PFSK-1 (cell line): Measurements from ENCODE around the gene KHDRBS1. TPM values are rescaled to one million over a fixed set of nuclear protein-coding genes. Genes with fewer than 3 reads are reported as not detected.
A peak's percentile ranks its signal among the peaks of the same experiment; 100 is the strongest.

ENCODE experiments used
- FOXP2 ChIP-seq: optimal IDR thresholded peaks from 2 replicates; pipeline ENCODE3; 2011; ENCODE audit warnings: borderline replicate concordance, control low read depth, inconsistent platforms; ENCODE audit not compliant: insufficient read depth; ENCODE audit errors: extremely low read length, extremely low read depth
- POLR2AphosphoS5 ChIP-seq: IDR thresholded peaks from 2 replicates; pipeline ENCODE4 v1.6.1; 2012; ENCODE audit warnings: low read depth, mild to moderate bottlenecking, control low read depth, low read length, moderate library complexity
- SIN3A ChIP-seq: IDR thresholded peaks from 2 replicates; pipeline ENCODE4 v1.6.1; 2012; ENCODE audit warnings: mild to moderate bottlenecking, low read length, moderate library complexity, borderline replicate concordance; ENCODE audit not compliant: insufficient read depth
- TAF1 ChIP-seq: IDR thresholded peaks from 2 replicates; pipeline ENCODE4 v1.6.1; 2012; ENCODE audit warnings: low read length, control low read depth, borderline replicate concordance; ENCODE audit not compliant: insufficient read depth
- polyA plus RNA-seq: library from polyadenylated mRNA; unstranded; fragments of >200 nt; gene quantifications from one replicate; pipeline ENCODE4 v1.2.1, GENCODE V29; 2012; ENCODE audit warnings: low read depth, missing spikeins; ENCODE audit not compliant: insufficient read length
- TF ChIP-seq, protein P1 (sequence below), 2 experiments: IDR thresholded peaks; 2 replicates each; pipeline versions ENCODE4 v1.6.1 to v1.8.0; 2011 to 2012; ENCODE audit warnings: low read depth in 2 of 2, low read length in 2 of 2, control low read depth in 1 of 2, inconsistent platforms in 1 of 2, mild to moderate bottlenecking in 1 of 2, moderate library complexity in 1 of 2; ENCODE audit not compliant: insufficient read depth in 1 of 2

Gene KHDRBS1, protein sequence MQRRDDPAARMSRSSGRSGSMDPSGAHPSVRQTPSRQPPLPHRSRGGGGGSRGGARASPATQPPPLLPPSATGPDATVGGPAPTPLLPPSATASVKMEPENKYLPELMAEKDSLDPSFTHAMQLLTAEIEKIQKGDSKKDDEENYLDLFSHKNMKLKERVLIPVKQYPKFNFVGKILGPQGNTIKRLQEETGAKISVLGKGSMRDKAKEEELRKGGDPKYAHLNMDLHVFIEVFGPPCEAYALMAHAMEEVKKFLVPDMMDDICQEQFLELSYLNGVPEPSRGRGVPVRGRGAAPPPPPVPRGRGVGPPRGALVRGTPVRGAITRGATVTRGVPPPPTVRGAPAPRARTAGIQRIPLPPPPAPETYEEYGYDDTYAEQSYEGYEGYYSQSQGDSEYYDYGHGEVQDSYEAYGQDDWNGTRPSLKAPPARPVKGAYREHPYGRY
- polyA plus RNA-seq, result 119 TPM

DNA sequence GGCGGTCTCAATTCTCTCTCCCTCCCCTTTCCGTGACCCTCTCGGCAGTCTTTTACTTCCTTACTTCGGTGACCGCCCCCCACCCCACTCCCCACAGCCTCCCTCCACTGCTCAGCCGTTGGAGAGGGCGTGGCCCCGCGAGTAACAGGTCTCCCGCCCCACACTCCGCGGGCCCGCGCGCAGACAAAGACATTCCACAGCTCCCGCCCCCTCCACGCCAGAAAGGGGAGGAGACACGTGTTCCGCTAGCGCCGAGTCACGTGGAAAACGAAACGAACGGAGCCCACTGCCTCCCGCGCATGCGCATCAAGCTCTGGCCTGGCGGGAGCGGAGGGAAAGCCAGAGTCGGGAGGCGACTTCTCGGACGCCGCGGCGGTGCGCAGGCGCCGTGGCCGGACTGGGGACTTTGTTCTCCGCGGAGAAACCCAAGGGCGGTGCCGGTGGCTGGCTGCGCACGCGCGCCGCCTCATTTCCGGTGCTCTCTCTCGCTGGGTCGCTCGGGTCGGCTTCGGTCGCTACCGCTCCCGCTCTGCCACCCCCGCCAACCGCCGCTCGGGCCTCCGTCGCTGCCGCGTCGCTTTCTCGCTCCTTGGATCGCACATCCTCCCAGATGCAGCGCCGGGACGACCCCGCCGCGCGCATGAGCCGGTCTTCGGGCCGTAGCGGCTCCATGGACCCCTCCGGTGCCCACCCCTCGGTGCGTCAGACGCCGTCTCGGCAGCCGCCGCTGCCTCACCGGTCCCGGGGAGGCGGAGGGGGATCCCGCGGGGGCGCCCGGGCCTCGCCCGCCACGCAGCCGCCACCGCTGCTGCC is at the start of gene KHDRBS1:
Gene KHDRBS1, plus strand, starts transcription at position 483 of the 813 bp plus-strand sequence. Its CDS starts 128 bp downstream, at position 611.
- TF ChIP-seq FOXP2, result peak; percentile 43
- TF ChIP-seq, protein P1, sequence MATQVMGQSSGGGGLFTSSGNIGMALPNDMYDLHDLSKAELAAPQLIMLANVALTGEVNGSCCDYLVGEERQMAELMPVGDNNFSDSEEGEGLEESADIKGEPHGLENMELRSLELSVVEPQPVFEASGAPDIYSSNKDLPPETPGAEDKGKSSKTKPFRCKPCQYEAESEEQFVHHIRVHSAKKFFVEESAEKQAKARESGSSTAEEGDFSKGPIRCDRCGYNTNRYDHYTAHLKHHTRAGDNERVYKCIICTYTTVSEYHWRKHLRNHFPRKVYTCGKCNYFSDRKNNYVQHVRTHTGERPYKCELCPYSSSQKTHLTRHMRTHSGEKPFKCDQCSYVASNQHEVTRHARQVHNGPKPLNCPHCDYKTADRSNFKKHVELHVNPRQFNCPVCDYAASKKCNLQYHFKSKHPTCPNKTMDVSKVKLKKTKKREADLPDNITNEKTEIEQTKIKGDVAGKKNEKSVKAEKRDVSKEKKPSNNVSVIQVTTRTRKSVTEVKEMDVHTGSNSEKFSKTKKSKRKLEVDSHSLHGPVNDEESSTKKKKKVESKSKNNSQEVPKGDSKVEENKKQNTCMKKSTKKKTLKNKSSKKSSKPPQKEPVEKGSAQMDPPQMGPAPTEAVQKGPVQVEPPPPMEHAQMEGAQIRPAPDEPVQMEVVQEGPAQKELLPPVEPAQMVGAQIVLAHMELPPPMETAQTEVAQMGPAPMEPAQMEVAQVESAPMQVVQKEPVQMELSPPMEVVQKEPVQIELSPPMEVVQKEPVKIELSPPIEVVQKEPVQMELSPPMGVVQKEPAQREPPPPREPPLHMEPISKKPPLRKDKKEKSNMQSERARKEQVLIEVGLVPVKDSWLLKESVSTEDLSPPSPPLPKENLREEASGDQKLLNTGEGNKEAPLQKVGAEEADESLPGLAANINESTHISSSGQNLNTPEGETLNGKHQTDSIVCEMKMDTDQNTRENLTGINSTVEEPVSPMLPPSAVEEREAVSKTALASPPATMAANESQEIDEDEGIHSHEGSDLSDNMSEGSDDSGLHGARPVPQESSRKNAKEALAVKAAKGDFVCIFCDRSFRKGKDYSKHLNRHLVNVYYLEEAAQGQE (IDR thresholded peaks at IDR 0.05; ENCODE audit: insufficient read depth in 1 of 2, low read depth in 2 of 2, low read length in 2 of 2), result peak in 1 of 2 experiments; percentile 29; a peak in 1 of 4 replicates
- peak; percentile 77 for TF ChIP-seq POLR2AphosphoS5
- TF ChIP-seq TAF1, result peak; percentile 96
- peak; percentile 70; the same call in 1 of the 2 replicates for TF ChIP-seq SIN3A

DNA sequence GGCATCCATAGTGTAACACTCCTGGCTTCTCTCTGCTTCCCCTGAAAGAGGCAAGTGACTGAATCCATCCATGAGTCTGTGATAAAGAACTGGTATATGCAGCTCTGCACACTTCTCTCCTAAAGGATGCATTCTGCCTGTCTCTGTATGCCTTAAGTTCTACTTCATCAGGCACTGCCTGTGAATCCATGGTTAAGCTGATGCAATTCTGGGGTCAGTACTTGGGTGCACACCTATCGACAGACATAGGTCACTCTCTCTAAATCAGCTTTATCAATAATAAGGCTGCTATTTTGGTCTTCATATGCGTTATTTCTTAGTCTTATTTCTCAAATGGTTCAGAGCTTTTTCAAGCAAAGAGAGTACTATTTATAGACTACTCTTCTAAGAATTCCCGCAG is 42.8 kb upstream of the KHDRBS1 start:
- TF ChIP-seq POLR2AphosphoS5 (no peak), FOXP2 (no peak), SIN3A (no peak), TAF1 (no peak)
- TF ChIP-seq, protein P1 (IDR thresholded peaks at IDR 0.05; ENCODE audit: insufficient read depth in 1 of 2, low read depth in 2 of 2, low read length in 2 of 2), result no peak

DNA sequence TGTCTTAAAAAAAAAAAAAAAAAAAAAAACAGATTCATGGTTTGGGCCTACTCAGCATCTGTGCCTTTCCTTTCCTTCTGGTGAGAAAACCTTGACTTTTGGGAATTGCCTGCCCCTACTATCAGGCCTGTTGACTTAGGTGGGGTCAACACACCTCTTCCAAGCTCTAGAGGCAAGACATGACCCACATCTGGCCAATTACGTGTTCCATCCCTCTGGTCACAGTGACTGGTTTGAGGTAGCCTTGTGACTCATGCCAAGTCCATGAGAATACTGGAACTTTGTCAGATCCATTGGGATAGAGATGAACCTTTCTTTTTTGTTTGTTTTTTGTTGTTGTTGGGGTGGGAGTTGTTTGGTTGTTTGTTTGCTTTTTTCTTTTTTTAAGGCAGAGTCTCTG is 37.3 kb upstream of the KHDRBS1 start:
- TF ChIP-seq, protein P1 (IDR thresholded peaks at IDR 0.05; ENCODE audit: insufficient read depth in 1 of 2, low read depth in 2 of 2, low read length in 2 of 2), result no peak
- no peak for TF ChIP-seq POLR2AphosphoS5
- no peak for TF ChIP-seq SIN3A
- TF ChIP-seq TAF1, result no peak

DNA sequence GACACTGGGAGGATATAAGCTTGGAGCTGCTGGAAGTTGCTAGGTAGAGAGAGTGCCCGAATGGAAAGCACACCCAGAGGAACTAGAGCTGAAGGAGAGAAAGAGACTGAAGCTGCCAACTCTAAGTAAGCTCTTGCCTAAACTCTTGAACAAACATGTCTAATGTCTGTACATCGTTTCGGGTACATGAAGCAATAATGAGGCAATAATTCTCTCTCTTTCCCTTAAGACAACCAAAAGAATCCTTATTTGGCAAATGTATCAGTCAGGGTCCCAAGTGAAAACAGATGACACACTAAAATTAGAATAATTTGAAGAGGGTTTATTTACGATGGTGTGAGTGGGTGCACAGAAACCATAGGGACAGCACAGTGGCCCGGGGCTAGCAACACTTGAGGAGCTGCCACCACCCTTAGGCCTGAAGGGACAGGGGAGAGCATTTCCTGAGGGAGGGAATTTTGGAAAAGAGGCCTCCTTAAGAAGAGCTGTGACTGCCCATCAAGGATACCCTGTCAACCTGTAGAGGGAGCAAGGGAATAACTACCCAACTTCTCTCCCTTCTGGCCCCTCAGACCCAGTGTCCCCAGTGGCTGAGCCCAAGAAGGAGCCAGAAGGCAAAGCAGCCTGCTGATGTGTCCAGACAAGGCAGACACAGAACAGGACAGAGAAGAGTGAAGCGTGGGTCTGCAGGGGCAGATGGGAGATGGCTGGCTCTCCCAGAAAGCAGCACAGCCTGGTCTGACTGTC is 36.1 kb upstream of the KHDRBS1 start:
- no peak for TF ChIP-seq TAF1
- TF ChIP-seq, protein P1 (IDR thresholded peaks at IDR 0.05; ENCODE audit: insufficient read depth in 1 of 2, low read depth in 2 of 2, low read length in 2 of 2), result no peak
- no peak for TF ChIP-seq FOXP2
- TF ChIP-seq POLR2AphosphoS5, result no peak
- no peak for TF ChIP-seq SIN3A
